HEK293 (cell line): ENCODE measurements around the gene ANAPC10.

Experiments used
- CTCF ChIA-PET: fragments of 350-600 bp; formaldehyde crosslinking; extraction: SDS; loops from one replicate; lab custom pipeline; 2021; ENCODE audit warnings: antibody characterized with exemption; lab: Yijun Ruan, JAX
- POLR2A ChIA-PET: fragments of 300-600 bp; formaldehyde crosslinking; extraction: SDS; loops from one replicate; lab custom pipeline; 2020; ENCODE audit warnings: antibody characterized with exemption, inconsistent platforms; lab: Yijun Ruan, JAX
- H3K27ac ChIP-seq: fragments of 200-500 bp; sonication (Bioruptor generic); 2 replicates; pipeline ENCODE4 v1.5.1; 2014; ENCODE audit warnings: low read depth, low read length, control low read depth, inconsistent platforms; ENCODE audit errors: extremely low read depth
- H3K36me3 ChIP-seq, 2 experiments: fragments of 200-500 bp in 1 of 2; sonication (Bioruptor generic) in 1 of 2; 1 replicate in 1 of 2; 2 replicates in 1 of 2; pipeline ENCODE4 v1.5.1; 2014 to 2017; ENCODE audit warnings: inconsistent platforms in 2 of 2, low read length in 2 of 2; ENCODE audit not compliant: control insufficient read depth in 2 of 2, insufficient read depth in 1 of 2
- H3K4me1 ChIP-seq: fragments of 200-500 bp; sonication (Bioruptor generic); 2 replicates; pipeline ENCODE4 v1.5.1; 2014; ENCODE audit warnings: mild to moderate bottlenecking, low read length, inconsistent platforms; ENCODE audit not compliant: control insufficient read depth, insufficient read depth
- H3K4me3 ChIP-seq: 2 replicates; pipeline ENCODE4 v1.5.1; 2011; ENCODE audit warnings: low read depth, mild to moderate bottlenecking, control low read depth, low read length, moderate library complexity
- H3K9me3 ChIP-seq: fragments of 200-500 bp; sonication (Bioruptor generic); 2 replicates; pipeline ENCODE4 v1.5.1; 2014; ENCODE audit warnings: low read depth, low read length, inconsistent platforms; ENCODE audit not compliant: control insufficient read depth, insufficient read depth
- BCL11A ChIP-seq: fragments of 450-650 bp; formaldehyde crosslinking; IDR thresholded peaks from 2 replicates; pipeline ENCODE4 v1.5.1; 2016; ENCODE audit warnings: low read depth, missing biosample characterization, missing genetic modification characterization
- HOXA7 ChIP-seq: sonication (generic); formaldehyde crosslinking; IDR thresholded peaks from 2 replicates; pipeline ENCODE4 v1.8.1; 2022; ENCODE audit warnings: missing genetic modification reagents, borderline replicate concordance
- HOXC10 ChIP-seq: sonication (generic); formaldehyde crosslinking; IDR thresholded peaks from 2 replicates; pipeline ENCODE4 v1.8.1; 2023; ENCODE audit warnings: mild to moderate bottlenecking, missing genetic modification reagents
- HOXD13 ChIP-seq: sonication (generic); formaldehyde crosslinking; IDR thresholded peaks from 2 replicates; pipeline ENCODE4 v1.8.0; 2022; ENCODE audit warnings: missing genetic modification reagents, borderline replicate concordance
- KLF17 ChIP-seq: fragments of 450-650 bp; formaldehyde crosslinking; IDR thresholded peaks from 2 replicates; pipeline ENCODE4 v1.5.1; 2016; ENCODE audit warnings: missing biosample characterization, missing genetic modification characterization
- KLF7 ChIP-seq: fragments of 450-650 bp; formaldehyde crosslinking; IDR thresholded peaks from 2 replicates; pipeline ENCODE4 v1.5.1; 2016; ENCODE audit warnings: missing biosample characterization, missing genetic modification characterization, borderline replicate concordance
- PRDM2 ChIP-seq: fragments of 450-650 bp; formaldehyde crosslinking; IDR thresholded peaks from 2 replicates; pipeline ENCODE4 v1.5.1; 2016; ENCODE audit warnings: missing biosample characterization, missing genetic modification characterization, borderline replicate concordance
- SP2 ChIP-seq: fragments of 450-650 bp; formaldehyde crosslinking; IDR thresholded peaks from 2 replicates; pipeline ENCODE4 v1.5.1; 2016; ENCODE audit warnings: missing biosample characterization, missing genetic modification characterization
- WT1 ChIP-seq: fragments of 450-650 bp; formaldehyde crosslinking; IDR thresholded peaks from 2 replicates; pipeline ENCODE4 v1.5.1; 2016; ENCODE audit warnings: missing biosample characterization, missing genetic modification characterization
- YY2 ChIP-seq: fragments of 450-650 bp; formaldehyde crosslinking; IDR thresholded peaks from 2 replicates; pipeline ENCODE4 v1.5.1; 2016; ENCODE audit warnings: missing biosample characterization, missing genetic modification characterization
- ZBTB17 ChIP-seq: fragments of 450-650 bp; formaldehyde crosslinking; IDR thresholded peaks from 2 replicates; pipeline ENCODE4 v1.5.1; 2016; ENCODE audit warnings: missing biosample characterization, missing genetic modification characterization
- ZBTB21 ChIP-seq: fragments of 450-650 bp; formaldehyde crosslinking; IDR thresholded peaks from 2 replicates; pipeline ENCODE4 v1.5.1; 2017; ENCODE audit warnings: missing biosample characterization, missing genetic modification characterization
- ZFP3 ChIP-seq: fragments of 450-650 bp; formaldehyde crosslinking; IDR thresholded peaks from 2 replicates; pipeline ENCODE4 v1.5.1; 2016; ENCODE audit warnings: low read depth, missing biosample characterization, missing genetic modification characterization
- ZNF146 ChIP-seq: fragments of 450-650 bp; formaldehyde crosslinking; IDR thresholded peaks from 2 replicates; pipeline ENCODE4 v1.5.1; 2016; ENCODE audit warnings: missing biosample characterization, missing genetic modification characterization
- ZNF239 ChIP-seq: fragments of 450-650 bp; formaldehyde crosslinking; IDR thresholded peaks from 2 replicates; pipeline ENCODE4 v1.5.1; 2016; ENCODE audit warnings: missing biosample characterization, missing genetic modification characterization
- ZNF266 ChIP-seq: fragments of 450-650 bp; formaldehyde crosslinking; IDR thresholded peaks from 2 replicates; pipeline ENCODE4 v1.5.1; 2016; ENCODE audit warnings: missing biosample characterization, missing genetic modification characterization, low read depth
- ZNF362 ChIP-seq: fragments of 450-650 bp; formaldehyde crosslinking; IDR thresholded peaks from 2 replicates; pipeline ENCODE4 v1.5.1; 2016; ENCODE audit warnings: missing biosample characterization, missing genetic modification characterization
- ZNF521 ChIP-seq: fragments of 450-650 bp; formaldehyde crosslinking; IDR thresholded peaks from 2 replicates; pipeline ENCODE4 v1.5.1; 2017; ENCODE audit warnings: missing biosample characterization, mild to moderate bottlenecking, missing genetic modification characterization
- ZNF621 ChIP-seq: fragments of 450-650 bp; formaldehyde crosslinking; IDR thresholded peaks from 2 replicates; pipeline ENCODE4 v1.5.1; 2017; ENCODE audit warnings: missing biosample characterization, missing genetic modification characterization
- ZNF747 ChIP-seq: fragments of 450-650 bp; formaldehyde crosslinking; IDR thresholded peaks from 2 replicates; pipeline ENCODE4 v1.5.1; 2016; ENCODE audit warnings: missing biosample characterization, missing genetic modification characterization
- ZNF777 ChIP-seq: fragments of 450-650 bp; formaldehyde crosslinking; IDR thresholded peaks from 2 replicates; pipeline ENCODE4 v1.5.1; 2017; ENCODE audit warnings: missing biosample characterization, missing genetic modification characterization, borderline replicate concordance
- ZNF830 ChIP-seq: fragments of 450-650 bp; IDR thresholded peaks from 2 replicates; pipeline ENCODE4 v1.5.0; 2018; ENCODE audit warnings: missing biosample characterization, missing genetic modification characterization, low read depth, mild to moderate bottlenecking, moderate library complexity
- ZNF843 ChIP-seq: fragments of 450-650 bp; formaldehyde crosslinking; IDR thresholded peaks from 2 replicates; pipeline ENCODE4 v1.5.1; 2016; ENCODE audit warnings: missing biosample characterization, missing genetic modification characterization
- ZSCAN23 ChIP-seq: fragments of 450-650 bp; formaldehyde crosslinking; IDR thresholded peaks from 2 replicates; pipeline ENCODE4 v1.5.1; 2016; ENCODE audit warnings: missing biosample characterization, missing genetic modification characterization
- ZSCAN30 ChIP-seq: fragments of 450-650 bp; IDR thresholded peaks from 2 replicates; pipeline ENCODE4 v1.5.1; 2018; ENCODE audit warnings: missing biosample characterization, mild to moderate bottlenecking, missing genetic modification characterization, moderate library complexity
- TF ChIP-seq, protein P1 (sequence below): fragments of 450-650 bp; formaldehyde crosslinking; IDR thresholded peaks from 2 replicates; pipeline ENCODE4 v1.5.1; 2016; ENCODE audit warnings: missing biosample characterization, missing genetic modification characterization, low read depth
- TF ChIP-seq, protein P2 (sequence below): fragments of 450-650 bp; formaldehyde crosslinking; IDR thresholded peaks from 2 replicates; pipeline ENCODE4 v1.5.1; 2016; ENCODE audit warnings: missing biosample characterization, missing genetic modification characterization

Gene ANAPC10

GRCh38 chr4:145102619-145103018, 4.6 kb upstream of the ANAPC10 start:
- no peaks in the 10 kb centered on the region for H3K4me1 ChIP-seq
- H3K27ac ChIP-seq, result no peak overlapping the region
- H3K4me3 ChIP-seq, result no peak overlapping the region
- TF ChIP-seq HOXD13 (CRISPR knock-in tag) (no peak), PRDM2 (tag by site-specific recombination) (no peak), HOXA7 (no peak), ZBTB17 (no peak), KLF7 (tag by site-specific recombination) (no peak), KLF17 (no peak), SP2 (tag by site-specific recombination) (no peak), ZNF621 (no peak), ZNF146 (no peak), ZNF747 (tag by site-specific recombination) (no peak), ZBTB21 (tag by site-specific recombination) (no peak), ZNF521 (tag by site-specific recombination) (no peak), ZNF362 (tag by site-specific recombination) (no peak), HOXC10 (CRISPR knock-in tag) (no peak)
- TF ChIP-seq, protein P1, sequence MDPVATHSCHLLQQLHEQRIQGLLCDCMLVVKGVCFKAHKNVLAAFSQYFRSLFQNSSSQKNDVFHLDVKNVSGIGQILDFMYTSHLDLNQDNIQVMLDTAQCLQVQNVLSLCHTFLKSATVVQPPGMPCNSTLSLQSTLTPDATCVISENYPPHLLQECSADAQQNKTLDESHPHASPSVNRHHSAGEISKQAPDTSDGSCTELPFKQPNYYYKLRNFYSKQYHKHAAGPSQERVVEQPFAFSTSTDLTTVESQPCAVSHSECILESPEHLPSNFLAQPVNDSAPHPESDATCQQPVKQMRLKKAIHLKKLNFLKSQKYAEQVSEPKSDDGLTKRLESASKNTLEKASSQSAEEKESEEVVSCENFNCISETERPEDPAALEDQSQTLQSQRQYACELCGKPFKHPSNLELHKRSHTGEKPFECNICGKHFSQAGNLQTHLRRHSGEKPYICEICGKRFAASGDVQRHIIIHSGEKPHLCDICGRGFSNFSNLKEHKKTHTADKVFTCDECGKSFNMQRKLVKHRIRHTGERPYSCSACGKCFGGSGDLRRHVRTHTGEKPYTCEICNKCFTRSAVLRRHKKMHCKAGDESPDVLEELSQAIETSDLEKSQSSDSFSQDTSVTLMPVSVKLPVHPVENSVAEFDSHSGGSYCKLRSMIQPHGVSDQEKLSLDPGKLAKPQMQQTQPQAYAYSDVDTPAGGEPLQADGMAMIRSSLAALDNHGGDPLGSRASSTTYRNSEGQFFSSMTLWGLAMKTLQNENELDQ, result no peak
- ChIA-PET CTCF (no interaction called here), POLR2A (no interaction called here)
- H3K9me3 ChIP-seq, result no peaks in the 10 kb centered on the region
- H3K36me3 ChIP-seq, result peaks cover 6 to 30% of the 10 kb centered on the region in 2 experiments; a peak in 2 of 3 replicates

GRCh38 chr4:145101091-145101490, 3.1 kb upstream of the ANAPC10 start:
- ChIA-PET CTCF (no interaction called here), POLR2A (no interaction called here)
- H3K4me1 ChIP-seq, result no peaks in the 10 kb centered on the region
- H3K4me3 ChIP-seq, result no peak overlapping the region
- no peak overlapping the region for H3K27ac ChIP-seq
- H3K9me3 ChIP-seq, result no peaks in the 10 kb centered on the region
- peaks cover 6 to 18% of the 10 kb centered on the region in 2 experiments; a peak in 2 of 3 replicates for H3K36me3 ChIP-seq
- TF ChIP-seq BCL11A (tag by site-specific recombination) (no peak), ZNF830 (tag by site-specific recombination) (no peak), ZSCAN30 (tag by site-specific recombination) (no peak), ZNF843 (tag by site-specific recombination) (no peak), WT1 (tag by site-specific recombination) (no peak), ZNF239 (tag by site-specific recombination) (no peak), ZFP3 (no peak), ZNF266 (tag by site-specific recombination) (no peak), ZSCAN23 (no peak), YY2 (tag by site-specific recombination) (no peak), ZNF777 (tag by site-specific recombination) (no peak)
- TF ChIP-seq, protein P2, sequence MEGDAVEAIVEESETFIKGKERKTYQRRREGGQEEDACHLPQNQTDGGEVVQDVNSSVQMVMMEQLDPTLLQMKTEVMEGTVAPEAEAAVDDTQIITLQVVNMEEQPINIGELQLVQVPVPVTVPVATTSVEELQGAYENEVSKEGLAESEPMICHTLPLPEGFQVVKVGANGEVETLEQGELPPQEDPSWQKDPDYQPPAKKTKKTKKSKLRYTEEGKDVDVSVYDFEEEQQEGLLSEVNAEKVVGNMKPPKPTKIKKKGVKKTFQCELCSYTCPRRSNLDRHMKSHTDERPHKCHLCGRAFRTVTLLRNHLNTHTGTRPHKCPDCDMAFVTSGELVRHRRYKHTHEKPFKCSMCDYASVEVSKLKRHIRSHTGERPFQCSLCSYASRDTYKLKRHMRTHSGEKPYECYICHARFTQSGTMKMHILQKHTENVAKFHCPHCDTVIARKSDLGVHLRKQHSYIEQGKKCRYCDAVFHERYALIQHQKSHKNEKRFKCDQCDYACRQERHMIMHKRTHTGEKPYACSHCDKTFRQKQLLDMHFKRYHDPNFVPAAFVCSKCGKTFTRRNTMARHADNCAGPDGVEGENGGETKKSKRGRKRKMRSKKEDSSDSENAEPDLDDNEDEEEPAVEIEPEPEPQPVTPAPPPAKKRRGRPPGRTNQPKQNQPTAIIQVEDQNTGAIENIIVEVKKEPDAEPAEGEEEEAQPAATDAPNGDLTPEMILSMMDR, result no peak
